ENCODE measurements around the gene TRAPPC3L. TPM values are rescaled to one million over a fixed set of nuclear protein-coding genes. Genes with fewer than 3 reads are reported as not detected.

Gene TRAPPC3L
- total and polyA plus RNA-seq, 2 of the 8 experiments (the other 6 are each of a cell fraction or from before 2014, with no cell fraction given) = not detected

DNA sequence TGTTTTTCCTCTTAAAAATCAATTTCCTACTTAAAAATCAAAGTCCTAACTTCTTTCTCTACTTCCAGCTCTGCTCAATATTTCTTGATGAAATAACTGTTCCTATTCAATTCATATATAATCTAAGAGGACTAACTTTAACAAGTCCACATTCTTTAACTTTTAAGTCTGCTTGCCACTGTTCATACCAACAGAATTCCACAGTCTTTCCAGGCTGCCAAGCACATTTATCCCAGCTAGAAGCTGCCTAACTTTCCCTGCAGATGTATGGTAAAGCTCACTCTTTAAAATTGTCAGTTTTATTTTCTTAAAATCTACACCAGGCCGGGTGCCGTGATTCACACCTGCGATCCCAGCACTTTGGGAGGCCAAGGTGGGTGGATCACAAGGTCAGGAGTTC is 72.8 kb downstream of the TRAPPC3L start:
- Histone ChIP-seq H3K9me3 (ENCODE audit: insufficient read depth in 2 of 2, low read depth in 1 of 2, low read length in 1 of 2) (no peaks in the 10 kb centered on the region), H3K27me3 (replicated peaks in 1 of 4; ENCODE audit: control insufficient read depth in 3 of 4, extremely low read depth in 1 of 4, insufficient read depth in 3 of 4, low read length in 3 of 4) (no peaks in the 10 kb centered on the region), H2BK15ac (ENCODE audit: low read length) (no peak overlapping the region), H3K9ac (replicated peaks in 1 of 4; ENCODE audit: extremely low read depth in 1 of 4, low read depth in 3 of 4, low read length in 3 of 4) (no peak overlapping the region), H4K5ac (ENCODE audit: insufficient read length, low read depth, low read length) (no peak overlapping the region), H3K56ac (replicated peaks; ENCODE audit: insufficient read length, low read depth, low read length) (no peak overlapping the region), H4K8ac (ENCODE audit: extremely low read depth, insufficient read depth, low read length) (no peak overlapping the region), H3K4me1 (replicated peaks in 1 of 4; ENCODE audit: control insufficient read depth in 3 of 4, insufficient read depth in 4 of 4, low read length in 3 of 4) (no peaks in the 10 kb centered on the region), H2BK20ac (ENCODE audit: low read length) (no peak overlapping the region), H3K79me1 (ENCODE audit: low read depth, low read length) (no peaks in the 10 kb centered on the region), H2BK120ac (replicated peaks; ENCODE audit: low read depth, low read length) (no peak overlapping the region), H2AK5ac (ENCODE audit: low read depth, low read length) (no peak overlapping the region), H4K91ac (replicated peaks; ENCODE audit: insufficient read length, low read length) (no peak overlapping the region), H3K36me3 (ENCODE audit: control insufficient read depth in 2 of 4, insufficient read depth in 4 of 4, low read length in 3 of 4) (no peaks in the 10 kb centered on the region), H3K4me3 (ENCODE audit: extremely low read depth in 1 of 4, insufficient read depth in 2 of 4, low read depth in 3 of 4, low read length in 4 of 4) (no peak overlapping the region), H3K18ac (ENCODE audit: extremely low read depth, low read length) (no peak overlapping the region), H3K4ac (replicated peaks; ENCODE audit: insufficient read length, low read depth, low read length) (no peak overlapping the region), H3K27ac (ENCODE audit: low read depth, low read length) (no peak overlapping the region), H3K23ac (ENCODE audit: insufficient read length) (no peak overlapping the region), H3K23me2 (ENCODE audit: low read depth, low read length) (no peaks in the 10 kb centered on the region), H3K79me2 (ENCODE audit: control insufficient read depth in 1 of 2, insufficient read depth in 2 of 2, low read length in 2 of 2) (no peaks in the 10 kb centered on the region), H4K20me1 (replicated peaks in 1 of 2; ENCODE audit: control insufficient read depth in 1 of 2, insufficient read depth in 2 of 2, low read length in 2 of 2) (no peaks in the 10 kb centered on the region), H2BK5ac (ENCODE audit: low read depth, low read length) (no peak overlapping the region), H2AFZ (ENCODE audit: low read length) (no peak overlapping the region), H3K4me2 (ENCODE audit: insufficient read depth in 1 of 2, low read depth in 2 of 2, low read length in 2 of 2) (no peak overlapping the region), H2BK12ac (ENCODE audit: low read depth, low read length) (no peak overlapping the region), H3K14ac (ENCODE audit: insufficient read length) (no peak overlapping the region)
- ChIA-PET POLR2A (ENCODE audit: partially characterized antibody) (no interaction called here), CTCF (ENCODE audit: partially characterized antibody) (interaction anchor here (1.0 kb wide), 1 partner anchor 8 kb away, joined by 3 read pairs; no protein-coding TSS in a partner anchor)
- DNase-seq (ENCODE audit: low read depth in 1 of 2, low spot score in 2 of 2) = no peak
- WGBS, 2 experiments (ENCODE audit: extremely low coverage in 1 of 2, insufficient coverage in 1 of 2, insufficient read length in 1 of 2, insufficient replicate concordance in 2 of 2, low coverage in 1 of 2, low lambda C conversion rate in 2 of 2, missing lambda C conversion rate in 1 of 2) = 93% methylated on average over 3 of the region's 3 CpGs; no CpG with 5 or more reads in 1 of the 2 experiments
- no peak for FAIRE-seq
- TF ChIP-seq BCL11A (IDR thresholded peaks at IDR 0.05; ENCODE audit: low read depth in 2 of 2, low read length in 2 of 2) (no peak), CTBP2 (IDR thresholded peaks at IDR 0.05; ENCODE audit: borderline replicate concordance, insufficient read depth, insufficient read length, low read length) (no peak), KDM1A (IDR thresholded peaks at IDR 0.05; ENCODE audit: borderline replicate concordance, low read length) (no peak), ASH2L (IDR thresholded peaks at IDR 0.05; ENCODE audit: low read length) (no peak), PHF8 (conservative IDR thresholded peaks at IDR 0.05; ENCODE audit: low read depth, low read length) (no peak), RAD21 (IDR thresholded peaks at IDR 0.05 in 1 of 2, conservative IDR thresholded peaks at IDR 0.05 in 1 of 2; ENCODE audit: low read depth in 2 of 2, low read length in 2 of 2) (no peak), JUN (IDR thresholded peaks at IDR 0.05; ENCODE audit: low read depth, low read length) (no peak), JUND (IDR thresholded peaks at IDR 0.05; ENCODE audit: low read length) (no peak), SAP30 (IDR thresholded peaks at IDR 0.05; ENCODE audit: insufficient read depth, insufficient replicate concordance, low read length) (no peak), ZNF274 (IDR thresholded peaks at IDR 0.05; ENCODE audit: borderline replicate concordance, extremely low read depth, low read length) (no peak), POLR2A (IDR thresholded peaks at IDR 0.05; ENCODE audit: control extremely low read depth in 1 of 2, low read depth in 2 of 2, low read length in 2 of 2) (no peak), FOSL1 (IDR thresholded peaks at IDR 0.05; ENCODE audit: insufficient read depth, low read depth, low read length) (no peak)
- TF ChIP-seq, protein P1, sequence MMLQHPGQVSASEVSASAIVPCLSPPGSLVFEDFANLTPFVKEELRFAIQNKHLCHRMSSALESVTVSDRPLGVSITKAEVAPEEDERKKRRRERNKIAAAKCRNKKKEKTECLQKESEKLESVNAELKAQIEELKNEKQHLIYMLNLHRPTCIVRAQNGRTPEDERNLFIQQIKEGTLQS (IDR thresholded peaks at IDR 0.05; ENCODE audit: insufficient read depth, low read depth, low read length) = no peak
- TF ChIP-seq, protein P2, sequence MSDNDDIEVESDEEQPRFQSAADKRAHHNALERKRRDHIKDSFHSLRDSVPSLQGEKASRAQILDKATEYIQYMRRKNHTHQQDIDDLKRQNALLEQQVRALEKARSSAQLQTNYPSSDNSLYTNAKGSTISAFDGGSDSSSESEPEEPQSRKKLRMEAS (IDR thresholded peaks at IDR 0.05) = no peak

All from H1 (cell line).